Ovary (tissue), 9 donors: Measurements from ENCODE around the gene CTCF. TPM values are rescaled to one million over a fixed set of nuclear protein-coding genes. Genes with fewer than 3 reads are reported as not detected.

Experiments
- DNase-seq, 5 donors: peaks; one replicate each; pipeline ENCODE4 v3.0.0-alpha.2; 2019 to 2020
- H3K27ac ChIP-seq, 2 donors: fragments of 200-600 bp; one replicate each; pipeline versions ENCODE4 v1.5.1 to v1.8.0; 2019 to 2022
- H3K27me3 ChIP-seq: fragments of 200-600 bp; one replicate; pipeline ENCODE4 v1.8.0; 2022
- H3K36me3 ChIP-seq: fragments of 200-600 bp; sonication (generic); one replicate; pipeline ENCODE4 v1.5.1; 2019
- H3K4me1 ChIP-seq: one replicate; pipeline ENCODE4 v1.8.1; 2013; ENCODE audit warnings: mild to moderate bottlenecking, moderate library complexity; ENCODE audit not compliant: insufficient read depth
- H3K4me3 ChIP-seq: fragments of 200-600 bp; sonication (generic); one replicate; pipeline ENCODE4 v1.5.1; 2017
- H3K9me3 ChIP-seq, 2 donors: fragments of 200-600 bp in 1 of 2; sonication (generic) in 1 of 2; one replicate each; pipeline versions ENCODE4 v1.5.1 to v1.8.1; 2013 to 2019; ENCODE audit warnings: mild to moderate bottlenecking in 1 of 2, moderate library complexity in 1 of 2
- CTCF ChIP-seq, 3 donors: fragments of 450-650 bp in 2 of 3; fragments of 200-600 bp in 1 of 3; IDR thresholded peaks; one replicate each; pipeline versions ENCODE4 v1.5.1 to v1.8.0; 2016 to 2022; ENCODE audit warnings: antibody characterized with exemption in 3 of 3, mild to moderate bottlenecking in 1 of 3
- EP300 ChIP-seq: sonication (generic); formaldehyde crosslinking; IDR thresholded peaks from one replicate; pipeline ENCODE4 v1.6.1; 2017; ENCODE audit warnings: antibody characterized with exemption
- POLR2A ChIP-seq: fragments of 450-650 bp; IDR thresholded peaks from one replicate; pipeline ENCODE4 v1.6.1; 2017; ENCODE audit warnings: antibody characterized with exemption, mild to moderate bottlenecking, moderate library complexity
- whole genome bisulfite sequencing, 3 donors: extraction: QIAGEN DNeasy Blood & Tissue Kit in 1 of 3; methylation state at CpG; one replicate each; pipeline versions ENCODE4 v1.1.5 to v1.1.7; 2013 to 2017; 5-methylcytosine and 5-hydroxymethylcytosine counted together
- intact Hi-C, 4 donors: fragments of 100-400 bp; cut with DNase I; formaldehyde crosslinking; loops; one replicate each; pipeline versions ENCODE4 v1.11.0 to v1.15.1; 2022 to 2023
- polyA plus RNA-seq, 2 donors: library from polyadenylated mRNA; stranded (reverse); fragments of 200-250 nt in 1 of 2; fragments of 350-450 nt in 1 of 2; fragmentation: Illumina TruSeq in 1 of 2; extraction: RNeasy Lipid Tissue Mini Kit (QIAGEN cat#74804) in 1 of 2; gene quantifications; one replicate each; pipeline ENCODE4 v1.2.3, GENCODE V29; 2013 to 2014
- total RNA-seq, 7 donors: library from RNA; depleted of rRNA in 2 of 7; stranded (reverse); fragments of >200 nt in 2 of 7; fragmentation: NEBNext Ultra II Directional in 3 of 7; extraction: Animal tissue kit (Norgen Biotek cat#: 25700) in 3 of 7; gene quantifications; one replicate each; pipeline versions ENCODE4 v1.1.0 to v1.2.4, GENCODE V29; 2016 to 2023
- donor health status: DM: no; HTN: no; CAD: no; lungs with moderate emphysema.
- donor health status: DM: no; HTN: no; CAD: no.
- donor health status: Bipolar disorder and iron deficiency.
- donor health status: DM: yes; HTN: yes; CAD: no.
- donor health status: DM: no; HTN: no; CAD: no.
- donor health status: DM: yes; HTN: yes; CAD: no.

CTCF gene
- total and polyA plus RNA-seq, 9 donors, result 21.0 to 48.4 (median 42.2) TPM

DNA sequence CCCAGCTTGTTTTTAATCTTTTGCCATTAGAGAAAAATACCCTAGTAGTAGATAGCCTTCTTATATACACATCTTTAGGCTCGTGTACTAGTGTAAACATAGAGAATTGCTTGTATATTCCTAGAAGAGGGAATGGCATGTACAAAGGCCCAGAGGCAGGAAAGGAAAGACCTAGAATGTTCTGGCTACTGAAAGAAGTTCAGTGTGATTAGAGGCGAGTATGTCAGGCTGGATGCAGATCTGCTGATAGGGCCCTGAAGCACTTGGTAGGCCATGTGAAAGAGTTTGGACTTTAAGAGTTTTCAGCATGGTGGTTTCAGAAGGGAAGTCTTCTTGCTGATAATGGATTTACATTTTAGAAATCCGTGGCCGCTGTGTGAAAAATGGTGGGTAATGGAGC, 17.4 kb downstream of the CTCF start:
- DNase-seq, result no peak
- no peak overlapping the region for H3K27ac ChIP-seq
- no peaks in the 10 kb centered on the region for H3K27me3 ChIP-seq
- no peaks in the 10 kb centered on the region for H3K9me3 ChIP-seq
- intact Hi-C loops, result no loop called here
- 83 to 89% (median 89%) methylated on average over 4 of the region's 4 CpGs for WGBS, 3 donors
- H3K4me1 ChIP-seq, result no peaks in the 10 kb centered on the region
- no peak overlapping the region for H3K4me3 ChIP-seq
- no peak for TF ChIP-seq EP300
- TF ChIP-seq CTCF (IDR thresholded peaks at IDR 0.05), result no peak
- no peak for TF ChIP-seq POLR2A
- H3K36me3 ChIP-seq, result no peaks in the 10 kb centered on the region

DNA sequence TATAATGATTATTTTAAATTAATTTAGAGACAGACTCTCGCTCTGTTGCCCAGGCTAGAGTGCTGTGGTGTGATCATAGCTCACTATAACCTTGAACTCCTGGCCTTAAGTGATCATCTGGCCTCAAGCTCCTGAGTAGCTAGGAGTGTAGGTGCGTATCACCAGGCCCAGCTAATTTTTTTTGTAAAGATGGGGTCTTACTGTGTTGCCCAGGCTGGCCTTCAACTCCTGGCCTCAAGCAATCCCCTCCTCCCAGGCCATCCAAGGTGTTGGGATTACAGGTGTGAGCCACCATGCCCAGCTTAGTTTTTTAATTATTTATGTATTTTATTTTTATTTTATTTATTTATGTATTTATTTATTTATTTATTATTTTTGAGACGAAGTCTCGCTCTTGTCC, 17.9 kb downstream of the CTCF start:
- intact Hi-C loops, result no loop called here
- Histone ChIP-seq H3K9me3 (no peaks in the 10 kb centered on the region), H3K36me3 (no peaks in the 10 kb centered on the region), H3K27me3 (no peaks in the 10 kb centered on the region), H3K4me3 (no peak overlapping the region), H3K4me1 (no peaks in the 10 kb centered on the region), H3K27ac (no peak overlapping the region)
- no peak for DNase-seq
- TF ChIP-seq EP300, result no peak
- TF ChIP-seq POLR2A, result no peak
- no peak for TF ChIP-seq CTCF (IDR thresholded peaks at IDR 0.05)
- 93 to 96% (median 93%) methylated on average over 4 of the region's 4 CpGs for WGBS, 3 donors

DNA sequence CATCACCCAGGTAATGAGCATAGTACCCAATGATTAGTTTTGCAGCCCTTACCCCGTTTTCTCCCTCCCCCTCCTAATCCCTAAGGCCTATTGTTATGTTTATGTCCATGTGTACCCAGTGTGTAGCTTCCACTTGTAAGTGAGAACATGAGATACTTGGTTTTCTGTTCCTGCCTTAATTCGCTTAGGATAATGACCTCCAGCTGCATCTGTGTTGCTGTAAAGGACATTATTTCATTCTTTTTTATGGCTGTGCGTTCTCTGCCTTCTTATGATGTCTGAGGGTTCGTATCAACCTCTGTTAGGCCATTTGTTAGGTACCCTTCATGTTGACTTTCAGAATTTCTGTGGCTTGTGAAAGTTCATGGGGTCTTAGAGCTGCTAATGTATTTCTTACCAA, 31.0 kb downstream of the CTCF start:
- 86 to 87% (median 87%) methylated on average over 4 of the region's 4 CpGs for WGBS, 3 donors
- intact Hi-C loops, result no loop called here

DNA sequence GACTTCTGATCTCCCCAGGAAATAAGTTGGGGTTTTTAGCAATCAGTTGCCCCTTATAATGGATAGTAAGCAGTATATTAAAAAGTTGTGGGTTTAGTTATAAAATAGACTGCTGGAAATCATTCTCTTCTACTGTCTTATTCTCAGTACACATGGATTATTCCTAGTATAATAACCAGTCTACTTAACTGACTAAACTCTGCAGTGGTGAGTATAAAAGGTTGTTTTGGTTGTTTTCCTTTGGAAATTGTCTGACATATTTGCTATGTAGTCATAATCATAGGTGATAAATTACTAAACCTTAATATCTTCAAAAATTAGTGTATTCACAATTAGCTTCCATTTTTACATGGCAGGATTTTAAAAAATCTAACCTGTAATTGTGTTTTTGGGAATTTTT, 31.4 kb downstream of the CTCF start:
- H3K27me3 ChIP-seq, result no peaks in the 10 kb centered on the region
- H3K9me3 ChIP-seq, result no peaks in the 10 kb centered on the region
- H3K4me3 ChIP-seq, result no peak overlapping the region
- no peaks in the 10 kb centered on the region for H3K36me3 ChIP-seq
- TF ChIP-seq CTCF (IDR thresholded peaks at IDR 0.05), result no peak
- no peak for TF ChIP-seq POLR2A
- TF ChIP-seq EP300, result no peak
- intact Hi-C loops, result no loop called here
- H3K4me1 ChIP-seq, result peaks cover 2% of the 10 kb centered on the region
- H3K27ac ChIP-seq, result no peak overlapping the region
- DNase-seq, result no peak

More for the DNA sequence above, 31.0 kb downstream of the CTCF start:
- Histone ChIP-seq H3K4me3 (no peak overlapping the region), H3K27me3 (no peaks in the 10 kb centered on the region), H3K27ac (no peak overlapping the region), H3K4me1 (peaks cover 2% of the 10 kb centered on the region), H3K36me3 (no peaks in the 10 kb centered on the region), H3K9me3 (no peaks in the 10 kb centered on the region)
- no peak for DNase-seq
- no peak for TF ChIP-seq POLR2A
- no peak for TF ChIP-seq EP300
- TF ChIP-seq CTCF (IDR thresholded peaks at IDR 0.05), result no peak
